GM18867 (cell line): ENCODE results near the gene CCNJL.

Source experiments
- ATAC-seq: cut with Tn5 transposase; IDR thresholded peaks from one replicate; pipeline ENCODE4 v1.9.1; 2021; ENCODE audit warnings: mild to moderate bottlenecking, moderate library complexity; ENCODE audit not compliant: unreplicated experiment

The CCNJL gene

GRCh38 chr5:160333721-160334120 is 21.4 kb upstream of the CCNJL start:
- ATAC-seq = no peak

- ATAC-seq = no peak
These were observed 17.8 kb upstream of the CCNJL start for GRCh38 chr5:160330212-160330611.

GRCh38 chr5:160327818-160328217 is 15.5 kb upstream of the CCNJL start:
- no peak for ATAC-seq

- no peak for ATAC-seq
These were observed 14.6 kb upstream of the CCNJL start for GRCh38 chr5:160326981-160327380.

GRCh38 chr5:160325716-160326115 is 13.4 kb upstream of the CCNJL start:
- ATAC-seq = no peak

GRCh38 chr5:160324886-160325285 is 12.5 kb upstream of the CCNJL start:
- no peak for ATAC-seq

GRCh38 chr5:160318409-160318808 is 6.0 kb upstream of the CCNJL start:
- ATAC-seq = no peak

GRCh38 chr5:160317434-160317833 is 5.1 kb upstream of the CCNJL start:
- no peak for ATAC-seq

GRCh38 chr5:160315968-160316367 is 3.6 kb upstream of the CCNJL start:
- no peak for ATAC-seq

GRCh38 chr5:160312960-160313727 is 780 bp upstream of the CCNJL start:
- no peak for ATAC-seq

GRCh38 chr5:160311491-160312133 is 752 bp downstream of the CCNJL start:
- no peak for ATAC-seq

GRCh38 chr5:160310552-160311295 is 1.6 kb downstream of the CCNJL start:
- ATAC-seq = no peak

GRCh38 chr5:160310140-160310539 is 2.2 kb downstream of the CCNJL start:
- no peak for ATAC-seq

- ATAC-seq = no peak
These were observed 5.7 kb downstream of the CCNJL start for GRCh38 chr5:160306696-160307095.

GRCh38 chr5:160305319-160305718 is 7.0 kb downstream of the CCNJL start:
- no peak for ATAC-seq

- ATAC-seq = no peak
These were observed 8.7 kb downstream of the CCNJL start for GRCh38 chr5:160303690-160304089.

GRCh38 chr5:160298189-160298588 is 14.2 kb downstream of the CCNJL start:
- no peak for ATAC-seq

- no peak for ATAC-seq
These were observed 14.6 kb downstream of the CCNJL start for GRCh38 chr5:160297776-160298175.

GRCh38 chr5:160297004-160297403 is 15.4 kb downstream of the CCNJL start:
- no peak for ATAC-seq

GRCh38 chr5:160296496-160296895 is 15.9 kb downstream of the CCNJL start:
- no peak for ATAC-seq

- peak; percentile 73 for ATAC-seq
These were observed 18.3 kb downstream of the CCNJL start for GRCh38 chr5:160293901-160294561.
